ENCODE measurements around the gene RGS17. TPM values are rescaled to one million over a fixed set of nuclear protein-coding genes. Genes with fewer than 3 reads are reported as not detected.
A peak's percentile ranks its signal among the peaks of the same experiment; 100 is the strongest.

The RGS17 gene
- total and polyA plus RNA-seq, 2 of the 13 experiments (the other 11 are each of a cell fraction or from before 2014, with no cell fraction given), result 0.04 TPM; not detected in 1

DNA sequence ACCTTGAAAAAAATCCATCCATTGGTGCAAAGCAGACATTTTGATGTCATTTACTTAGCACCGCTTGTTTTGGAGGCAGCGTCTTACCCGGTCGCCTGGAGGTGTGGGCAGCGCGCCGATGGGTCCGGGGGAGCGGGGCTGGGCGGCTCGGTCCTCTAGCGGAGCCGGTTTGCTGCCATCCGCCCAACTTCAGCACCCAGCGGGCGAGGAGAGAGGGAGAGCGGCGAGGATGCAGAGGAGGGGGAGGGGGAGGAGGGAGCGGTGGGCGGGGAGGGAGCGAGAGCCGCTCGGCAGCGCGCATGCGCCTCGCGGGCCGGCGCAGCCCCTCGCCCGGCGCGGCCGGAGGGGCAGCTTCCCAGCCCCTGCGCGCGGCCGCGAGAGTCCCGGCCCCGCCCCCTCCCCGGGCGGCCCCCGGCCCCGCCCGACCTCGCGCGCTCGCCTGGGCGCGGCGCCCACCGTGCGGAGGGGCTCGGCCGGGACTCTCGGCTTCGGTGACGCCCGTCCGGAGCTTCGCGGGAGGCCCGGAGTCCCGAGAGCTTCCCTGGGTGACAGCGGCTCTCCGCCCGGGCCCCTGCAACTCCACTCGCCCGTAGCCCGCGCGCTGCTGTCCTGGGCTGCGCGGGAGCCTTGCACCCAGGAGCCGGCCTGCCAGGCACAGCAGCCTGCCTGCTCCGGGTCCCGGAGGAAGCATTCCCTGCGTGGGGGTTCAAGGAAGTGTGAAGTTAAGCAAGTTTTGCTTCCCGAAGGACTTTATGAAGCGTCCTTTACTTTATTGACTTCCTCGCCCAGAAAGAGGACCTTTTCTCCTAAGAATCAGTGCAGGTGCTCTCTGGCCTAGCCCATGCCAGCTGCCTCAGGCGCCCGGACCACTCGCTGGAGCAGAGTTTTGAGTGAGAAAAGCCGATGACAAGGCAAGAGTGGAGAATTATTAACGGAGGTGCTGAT, at the start of gene RGS17 (continued):
- TF ChIP-seq, protein P1, sequence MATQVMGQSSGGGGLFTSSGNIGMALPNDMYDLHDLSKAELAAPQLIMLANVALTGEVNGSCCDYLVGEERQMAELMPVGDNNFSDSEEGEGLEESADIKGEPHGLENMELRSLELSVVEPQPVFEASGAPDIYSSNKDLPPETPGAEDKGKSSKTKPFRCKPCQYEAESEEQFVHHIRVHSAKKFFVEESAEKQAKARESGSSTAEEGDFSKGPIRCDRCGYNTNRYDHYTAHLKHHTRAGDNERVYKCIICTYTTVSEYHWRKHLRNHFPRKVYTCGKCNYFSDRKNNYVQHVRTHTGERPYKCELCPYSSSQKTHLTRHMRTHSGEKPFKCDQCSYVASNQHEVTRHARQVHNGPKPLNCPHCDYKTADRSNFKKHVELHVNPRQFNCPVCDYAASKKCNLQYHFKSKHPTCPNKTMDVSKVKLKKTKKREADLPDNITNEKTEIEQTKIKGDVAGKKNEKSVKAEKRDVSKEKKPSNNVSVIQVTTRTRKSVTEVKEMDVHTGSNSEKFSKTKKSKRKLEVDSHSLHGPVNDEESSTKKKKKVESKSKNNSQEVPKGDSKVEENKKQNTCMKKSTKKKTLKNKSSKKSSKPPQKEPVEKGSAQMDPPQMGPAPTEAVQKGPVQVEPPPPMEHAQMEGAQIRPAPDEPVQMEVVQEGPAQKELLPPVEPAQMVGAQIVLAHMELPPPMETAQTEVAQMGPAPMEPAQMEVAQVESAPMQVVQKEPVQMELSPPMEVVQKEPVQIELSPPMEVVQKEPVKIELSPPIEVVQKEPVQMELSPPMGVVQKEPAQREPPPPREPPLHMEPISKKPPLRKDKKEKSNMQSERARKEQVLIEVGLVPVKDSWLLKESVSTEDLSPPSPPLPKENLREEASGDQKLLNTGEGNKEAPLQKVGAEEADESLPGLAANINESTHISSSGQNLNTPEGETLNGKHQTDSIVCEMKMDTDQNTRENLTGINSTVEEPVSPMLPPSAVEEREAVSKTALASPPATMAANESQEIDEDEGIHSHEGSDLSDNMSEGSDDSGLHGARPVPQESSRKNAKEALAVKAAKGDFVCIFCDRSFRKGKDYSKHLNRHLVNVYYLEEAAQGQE (IDR thresholded peaks at IDR 0.05; ENCODE audit: borderline replicate concordance in 1 of 2, low read depth in 1 of 2, low read length in 2 of 2), result peak in 1 of 2 experiments; percentile 52; a peak in 2 of 4 replicates
- TF ChIP-seq WIZ (CRISPR knock-in tag; IDR thresholded peaks at IDR 0.05) (no peak), SALL2 (CRISPR knock-in tag; IDR thresholded peaks at IDR 0.05) (peak; percentile 55; the same call in 1 of the 2 replicates), GABPA (IDR thresholded peaks at IDR 0.05; ENCODE audit: low read depth, low read length) (no peak), GABPA (CRISPR knock-in tag; IDR thresholded peaks at IDR 0.05; ENCODE audit: low read depth) (no peak), U2AF2 (IDR thresholded peaks at IDR 0.05; ENCODE audit: low read depth, low read length) (no peak), TBX3 (IDR thresholded peaks at IDR 0.05; ENCODE audit: borderline replicate concordance) (no peak), ATF7-NPFF (CRISPR knock-in tag; IDR thresholded peaks at IDR 0.05; ENCODE audit: low read depth) (0 out of 2 replicates have a peak, but pooled peaks have one; percentile 1), PPARG (CRISPR knock-in tag; conservative IDR thresholded peaks at IDR 0.05) (no peak), ZNF652 (CRISPR knock-in tag; IDR thresholded peaks at IDR 0.05; ENCODE audit: borderline replicate concordance, low read depth) (no peak), ZNF768 (CRISPR knock-in tag; IDR thresholded peaks at IDR 0.05) (no peak; the same call in 1 of the 2 replicates), NFATC3 (CRISPR knock-in tag; IDR thresholded peaks at IDR 0.05) (no peak), ZBTB38 (CRISPR knock-in tag; IDR thresholded peaks at IDR 0.05) (no peak), ZEB1 (IDR thresholded peaks at IDR 0.05; ENCODE audit: insufficient replicate concordance, low read depth) (no peak), KDM1A (CRISPR knock-in tag; IDR thresholded peaks at IDR 0.05) (no peak), HNRNPLL (IDR thresholded peaks at IDR 0.05; ENCODE audit: low read depth, low read length, poor library complexity, severe bottlenecking) (peak; percentile 14), ZKSCAN1 (IDR thresholded peaks at IDR 0.05; ENCODE audit: low read length) (no peak)
- TF ChIP-seq, protein P2, sequence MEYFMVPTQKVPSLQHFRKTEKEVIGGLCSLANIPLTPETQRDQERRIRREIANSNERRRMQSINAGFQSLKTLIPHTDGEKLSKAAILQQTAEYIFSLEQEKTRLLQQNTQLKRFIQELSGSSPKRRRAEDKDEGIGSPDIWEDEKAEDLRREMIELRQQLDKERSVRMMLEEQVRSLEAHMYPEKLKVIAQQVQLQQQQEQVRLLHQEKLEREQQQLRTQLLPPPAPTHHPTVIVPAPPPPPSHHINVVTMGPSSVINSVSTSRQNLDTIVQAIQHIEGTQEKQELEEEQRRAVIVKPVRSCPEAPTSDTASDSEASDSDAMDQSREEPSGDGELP (IDR thresholded peaks at IDR 0.05; ENCODE audit: borderline replicate concordance, low read depth), result no peak
- TF ChIP-seq, protein P3, sequence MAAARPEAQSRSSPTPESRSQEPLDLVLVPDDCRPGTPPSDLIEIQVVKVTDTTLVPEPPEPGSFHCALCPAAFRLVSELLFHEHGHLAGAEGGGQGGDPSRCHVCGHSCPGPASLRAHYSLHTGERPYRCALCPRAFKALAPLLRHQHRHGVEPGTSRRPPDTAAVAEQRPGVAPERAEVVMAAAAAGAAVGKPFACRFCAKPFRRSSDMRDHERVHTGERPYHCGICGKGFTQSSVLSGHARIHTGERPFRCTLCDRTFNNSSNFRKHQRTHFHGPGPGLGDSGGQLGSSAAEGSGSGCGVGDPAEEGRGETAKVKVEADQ (CRISPR knock-in tag; IDR thresholded peaks at IDR 0.05; ENCODE audit: borderline replicate concordance), result 0 out of 2 replicates have a peak, but pooled peaks have one; percentile 30
- TF ChIP-seq, protein P4, sequence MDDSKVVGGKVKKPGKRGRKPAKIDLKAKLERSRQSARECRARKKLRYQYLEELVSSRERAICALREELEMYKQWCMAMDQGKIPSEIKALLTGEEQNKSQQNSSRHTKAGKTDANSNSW (CRISPR knock-in tag; IDR thresholded peaks at IDR 0.05; ENCODE audit: borderline replicate concordance), result no peak
- TF ChIP-seq, protein P5, sequence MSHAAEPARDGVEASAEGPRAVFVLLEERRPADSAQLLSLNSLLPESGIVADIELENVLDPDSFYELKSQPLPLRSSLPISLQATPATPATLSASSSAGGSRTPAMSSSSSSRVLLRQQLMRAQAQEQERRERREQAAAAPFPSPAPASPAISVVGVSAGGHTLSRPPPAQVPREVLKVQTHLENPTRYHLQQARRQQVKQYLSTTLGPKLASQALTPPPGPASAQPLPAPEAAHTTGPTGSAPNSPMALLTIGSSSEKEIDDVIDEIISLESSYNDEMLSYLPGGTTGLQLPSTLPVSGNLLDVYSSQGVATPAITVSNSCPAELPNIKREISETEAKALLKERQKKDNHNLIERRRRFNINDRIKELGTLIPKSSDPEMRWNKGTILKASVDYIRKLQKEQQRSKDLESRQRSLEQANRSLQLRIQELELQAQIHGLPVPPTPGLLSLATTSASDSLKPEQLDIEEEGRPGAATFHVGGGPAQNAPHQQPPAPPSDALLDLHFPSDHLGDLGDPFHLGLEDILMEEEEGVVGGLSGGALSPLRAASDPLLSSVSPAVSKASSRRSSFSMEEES (CRISPR knock-in tag; IDR thresholded peaks at IDR 0.05), result no peak
